Measurements from ENCODE around the gene COL8A2.
"Not testable (repeated sequence)": the region's sequence is repeated elsewhere in the genome, so short reads cannot be mapped to it uniquely, and the experiment has no call there.

Gene COL8A2

GRCh38 chr1:36125129-36125991 is at the start of gene COL8A2:
Gene COL8A2, minus strand, starts transcription at chr1:36125222. Its CDS starts 24,980 bp downstream, at chr1:36100242.
- DNase-seq (ENCODE audit: low read depth): no peak

GRCh38 chr1:36174713-36175112 is 49.7 kb upstream of the COL8A2 start:
- no peak for DNase-seq (ENCODE audit: low read depth)

GRCh38 chr1:36172983-36173382 is 48.0 kb upstream of the COL8A2 start:
- peak; percentile 40 for DNase-seq (ENCODE audit: low read depth)

DNA sequence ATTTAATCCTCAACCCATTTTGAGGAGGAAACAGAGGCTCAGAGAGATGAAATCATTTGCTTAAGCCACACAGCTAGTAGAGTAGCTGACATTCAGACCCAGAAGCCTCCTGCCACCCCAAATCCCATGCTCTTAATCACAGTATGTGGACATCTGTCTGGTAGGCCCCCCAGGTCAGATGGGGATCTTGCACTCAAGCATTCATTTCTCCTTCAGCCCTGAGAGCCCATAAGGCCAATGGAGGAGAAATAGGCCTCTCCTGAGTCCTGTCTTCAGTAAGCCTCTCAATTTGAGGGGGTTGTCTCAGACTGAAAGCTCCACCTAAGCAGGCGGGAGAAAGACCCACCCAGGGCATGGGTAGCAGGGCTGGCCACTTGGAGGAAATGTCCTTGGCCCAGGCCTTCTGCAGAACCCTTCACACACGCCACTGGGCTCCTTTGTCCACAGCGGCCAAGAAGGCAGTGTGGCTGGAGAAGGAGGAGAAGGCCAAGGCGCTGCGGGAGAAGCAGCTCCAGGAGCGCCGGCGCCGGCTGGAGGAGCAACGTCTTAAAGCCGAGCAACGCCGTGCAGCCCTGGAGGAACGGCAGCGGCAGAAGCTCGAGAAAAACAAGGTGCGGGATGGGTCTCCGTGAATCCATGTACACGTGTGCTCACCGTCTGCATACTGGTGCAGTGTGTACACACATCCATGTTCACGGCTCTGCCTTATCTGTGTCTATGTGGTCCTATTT is 47.2 kb upstream of the COL8A2 start:
- DNase-seq (ENCODE audit: low read depth): no peak

- no peak for DNase-seq (ENCODE audit: low read depth)
Measured at GRCh38 chr1:36170643-36171412, 45.8 kb upstream of the COL8A2 start.

- DNase-seq (ENCODE audit: low read depth): no peak
Measured at GRCh38 chr1:36168514-36168913, 43.5 kb upstream of the COL8A2 start.

- DNase-seq (ENCODE audit: low read depth): peak; percentile 41
Measured at GRCh38 chr1:36166938-36167905, 42.2 kb upstream of the COL8A2 start.

GRCh38 chr1:36166136-36166535 is 41.1 kb upstream of the COL8A2 start:
- no peak for DNase-seq (ENCODE audit: low read depth)

- DNase-seq (ENCODE audit: low read depth): no peak
Measured at GRCh38 chr1:36165145-36165544, 40.1 kb upstream of the COL8A2 start.

GRCh38 chr1:36164361-36164760 is 39.3 kb upstream of the COL8A2 start:
- DNase-seq (ENCODE audit: low read depth): no peak

GRCh38 chr1:36163426-36163825 is 38.4 kb upstream of the COL8A2 start:
- DNase-seq (ENCODE audit: low read depth): no peak

- no peak for DNase-seq (ENCODE audit: low read depth)
Measured at GRCh38 chr1:36162680-36163239, 37.7 kb upstream of the COL8A2 start.

GRCh38 chr1:36161641-36162531 is 36.9 kb upstream of the COL8A2 start:
- no peak for DNase-seq (ENCODE audit: low read depth)

DNA sequence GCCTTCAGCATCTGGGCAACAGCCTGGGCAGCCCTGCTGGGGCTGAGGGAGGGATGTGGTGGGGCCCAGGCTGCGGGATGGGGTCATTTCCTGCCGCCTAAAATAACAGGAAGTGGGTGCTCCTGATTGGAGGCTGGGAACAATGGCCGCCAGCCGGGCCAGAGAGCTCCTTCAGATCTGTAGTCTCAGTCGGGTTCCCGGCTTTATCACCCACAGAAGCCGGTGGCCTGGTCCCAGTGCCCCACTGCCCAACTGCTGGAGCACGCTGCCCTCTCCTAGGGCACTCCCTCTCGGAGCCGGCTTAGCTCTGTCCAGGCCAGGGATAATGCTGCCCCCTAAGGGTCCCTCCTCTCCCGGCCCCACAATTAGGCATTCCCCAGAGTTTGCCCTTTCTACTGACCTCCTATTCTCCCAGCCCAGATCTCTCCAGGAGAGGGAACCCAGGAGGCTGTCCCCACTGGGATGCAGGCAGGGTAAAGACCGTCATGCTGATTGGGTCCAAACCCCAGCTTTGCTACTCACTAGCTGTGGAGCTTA is 36.0 kb upstream of the COL8A2 start:
- DNase-seq (ENCODE audit: low read depth): peak; percentile 45

DNA sequence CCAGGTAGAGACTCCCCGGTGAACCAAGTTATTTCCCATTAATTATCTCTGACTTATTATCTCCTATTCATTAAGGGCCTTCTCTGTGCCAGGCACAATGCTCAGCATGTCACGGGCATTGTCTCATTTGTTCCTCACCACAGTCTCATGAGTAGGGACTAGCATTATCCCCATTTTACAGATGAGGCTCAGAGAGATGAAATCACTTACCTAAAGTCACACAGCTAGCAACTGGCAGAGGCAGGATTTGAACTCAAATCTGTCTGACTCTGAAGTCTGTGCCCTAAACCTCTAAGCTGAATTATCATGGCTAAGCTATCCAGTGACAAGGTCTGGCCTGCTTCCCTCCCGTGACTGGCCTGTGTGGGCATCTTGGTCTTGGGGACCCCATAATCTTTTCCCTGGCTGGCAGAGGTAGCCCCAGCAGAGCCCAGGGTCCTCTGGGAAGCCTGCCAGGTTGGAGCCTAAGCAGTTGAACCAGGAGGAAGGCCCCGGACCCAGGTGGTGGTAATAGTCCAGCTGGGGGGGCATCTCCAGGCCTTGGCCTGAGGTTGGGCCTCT is 35.4 kb upstream of the COL8A2 start:
- no peak for DNase-seq (ENCODE audit: low read depth)

DNA sequence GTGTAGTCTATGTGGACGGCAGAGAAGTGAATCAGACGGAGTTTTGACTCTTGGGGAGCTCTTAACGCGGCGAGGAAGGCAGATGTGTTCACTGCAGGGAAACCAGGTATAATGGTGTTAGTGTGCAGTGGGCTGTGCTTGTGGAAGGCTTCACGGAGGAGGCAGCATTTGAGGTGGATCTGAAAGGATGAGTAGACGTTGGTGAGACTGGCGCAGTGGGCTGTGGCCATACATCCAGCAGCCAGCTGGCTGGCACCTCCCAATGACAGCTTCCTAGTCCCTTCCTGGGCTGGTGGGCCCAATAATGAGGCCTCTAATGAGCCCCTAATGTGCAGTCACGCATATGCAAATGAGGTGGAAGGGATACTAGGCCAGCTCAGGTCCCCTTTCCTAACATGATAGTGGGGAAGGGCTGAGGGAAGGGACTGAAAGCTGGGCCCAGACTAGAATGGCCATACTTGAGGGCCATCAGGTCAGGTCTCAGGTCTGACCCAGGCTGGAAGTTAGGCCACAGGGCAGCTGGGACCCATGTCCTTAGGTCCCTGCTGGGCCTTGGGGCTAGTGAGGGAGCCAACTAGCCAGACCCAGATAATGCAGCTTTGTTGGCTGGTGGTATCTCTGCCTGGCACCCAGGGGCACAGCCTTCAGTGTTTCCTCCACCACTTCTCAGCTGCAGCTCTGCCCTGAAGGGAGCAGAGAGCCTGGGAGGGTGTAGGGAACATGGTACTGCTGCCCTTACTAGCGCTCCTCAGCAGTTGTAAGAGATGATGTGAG is 34.8 kb upstream of the COL8A2 start:
- DNase-seq (ENCODE audit: low read depth): no peak

GRCh38 chr1:36158827-36159252 is 33.8 kb upstream of the COL8A2 start:
- not testable (repeated sequence) for DNase-seq (ENCODE audit: low read depth)

Data from stromal cell of bone marrow (primary cell).